GM19468 (cell line): ENCODE measurements around the gene SEC62.
"Not testable (repeated sequence)": the region's sequence is repeated elsewhere in the genome, so short reads cannot be mapped to it uniquely, and the experiment has no call there.

ENCODE experiments used
- ATAC-seq: cut with Tn5 transposase; IDR thresholded peaks from one replicate; pipeline ENCODE4 v1.9.1; 2021; ENCODE audit warnings: mild to moderate bottlenecking, moderate library complexity, moderate number of reproducible peaks; ENCODE audit not compliant: unreplicated experiment; ENCODE audit errors: extremely low read depth

SEC62 gene

GRCh38 chr3:170012683-170013400 lies 46.2 kb downstream of the SEC62 start:
- ATAC-seq: no peak

- no peak for ATAC-seq
Observed at GRCh38 chr3:170016057-170016456, 49.5 kb downstream of the SEC62 start.

GRCh38 chr3:170019306-170019705 lies 52.7 kb downstream of the SEC62 start:
- not testable (repeated sequence) for ATAC-seq

DNA sequence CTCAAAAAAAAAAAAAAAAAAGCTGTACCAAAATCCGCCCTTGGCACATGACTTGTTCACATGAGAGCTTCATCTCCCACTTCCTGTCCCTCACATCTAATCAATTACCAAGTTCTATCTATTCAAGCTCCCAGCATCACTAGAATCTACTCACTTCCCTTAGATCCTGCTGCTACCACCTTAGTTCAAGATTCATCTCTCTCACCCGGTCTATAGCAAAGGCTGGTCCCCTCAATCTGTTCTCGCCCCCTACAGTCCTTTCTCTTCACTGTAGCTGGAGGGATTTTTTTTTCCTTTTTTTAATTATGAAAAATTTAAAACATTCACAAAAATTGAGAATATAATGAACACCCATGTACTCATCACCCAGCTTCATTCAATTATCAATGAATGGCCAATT lies 54.5 kb downstream of the SEC62 start:
- ATAC-seq: no peak

- ATAC-seq: no peak
Observed at GRCh38 chr3:170022336-170022735, 55.7 kb downstream of the SEC62 start.

DNA sequence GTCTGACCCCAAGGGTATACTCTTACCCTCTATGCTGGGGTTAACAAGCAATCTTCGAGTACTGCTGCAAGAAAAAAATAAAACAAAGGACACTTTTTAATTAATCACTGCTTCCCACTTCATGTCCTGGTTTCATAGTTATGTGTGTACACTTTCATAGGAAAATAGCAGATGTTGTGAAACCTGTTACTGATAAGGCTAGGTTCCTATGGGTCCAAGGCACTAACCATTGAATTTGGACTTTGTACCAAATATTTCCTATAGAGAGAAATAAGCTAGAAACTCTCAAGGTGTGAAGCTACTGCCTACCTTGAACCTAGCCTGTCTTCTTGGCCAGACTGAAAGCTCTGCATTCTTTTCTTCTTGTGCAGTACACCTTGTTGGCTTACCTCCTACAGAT lies 56.6 kb downstream of the SEC62 start:
- no peak for ATAC-seq

- no peak for ATAC-seq
Observed at GRCh38 chr3:170024581-170024980, 58.0 kb downstream of the SEC62 start.

DNA sequence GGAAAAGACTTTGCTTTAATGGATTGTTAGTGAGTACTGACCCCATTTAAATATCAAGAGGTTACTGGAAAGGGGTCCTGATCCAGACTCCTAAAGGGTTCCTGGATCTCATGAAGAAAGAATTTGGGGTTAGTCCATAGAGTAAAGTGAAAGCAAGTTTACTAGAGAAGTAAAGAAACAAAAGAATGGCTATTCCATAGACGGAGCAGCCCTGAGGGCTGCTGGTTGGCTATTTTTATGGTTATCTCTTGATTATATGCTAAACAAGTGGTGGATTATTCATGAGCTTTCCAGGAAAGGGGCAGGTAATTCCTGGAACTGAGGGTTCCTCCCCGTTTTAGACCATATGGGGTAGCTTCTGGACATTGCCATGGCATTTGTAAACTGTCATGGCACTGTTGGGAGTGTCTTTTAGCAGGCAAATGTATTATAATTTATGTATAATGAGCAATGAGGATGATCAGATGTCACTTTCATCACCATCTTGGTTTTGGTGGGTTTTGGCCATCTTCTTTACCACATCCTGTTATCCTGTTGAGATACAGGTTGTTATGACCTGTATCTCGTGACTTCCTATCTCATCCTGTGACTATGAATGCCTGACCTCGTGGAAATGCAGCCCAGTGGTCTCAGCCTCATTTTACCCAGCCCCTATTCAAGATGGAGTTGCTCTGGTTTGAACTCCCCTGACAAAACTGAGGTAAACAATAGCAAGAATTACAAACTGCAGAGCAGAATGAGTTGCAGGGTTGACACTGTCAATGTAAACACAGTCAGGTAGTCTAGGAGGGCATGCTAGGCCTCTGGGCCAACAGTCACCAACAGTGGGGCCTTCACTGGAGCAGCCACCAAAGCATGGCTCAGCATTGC lies 60.9 kb downstream of the SEC62 start:
- no peak for ATAC-seq

DNA sequence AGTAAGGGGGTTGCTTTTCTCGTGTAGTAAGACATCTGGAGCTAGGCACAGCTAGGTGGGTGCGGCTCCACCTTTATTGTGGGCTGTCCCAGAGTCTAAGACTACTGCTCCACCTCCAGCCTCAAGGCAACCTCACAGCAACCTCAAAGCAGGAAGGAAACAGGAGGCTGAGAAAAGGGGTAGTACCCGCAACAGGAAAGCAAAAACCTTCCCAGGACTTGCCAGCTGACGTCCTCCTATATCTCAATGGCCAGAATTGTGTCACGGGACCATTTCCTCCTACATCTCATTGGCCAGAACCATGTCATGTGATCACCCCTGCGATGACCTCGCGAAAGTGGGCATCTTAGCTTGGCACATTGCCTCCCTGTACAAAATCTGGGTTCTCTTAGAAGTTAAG lies 66.9 kb downstream of the SEC62 start:
- ATAC-seq: no peak

GRCh38 chr3:170037463-170038433 lies 71.1 kb downstream of the SEC62 start, which contains the start of gene GPR160:
GPR160 (plus strand) TSS chr3:170037995; CDS start chr3:170083973, 45,978 bp downstream.
- peak; percentile 75 for ATAC-seq

DNA sequence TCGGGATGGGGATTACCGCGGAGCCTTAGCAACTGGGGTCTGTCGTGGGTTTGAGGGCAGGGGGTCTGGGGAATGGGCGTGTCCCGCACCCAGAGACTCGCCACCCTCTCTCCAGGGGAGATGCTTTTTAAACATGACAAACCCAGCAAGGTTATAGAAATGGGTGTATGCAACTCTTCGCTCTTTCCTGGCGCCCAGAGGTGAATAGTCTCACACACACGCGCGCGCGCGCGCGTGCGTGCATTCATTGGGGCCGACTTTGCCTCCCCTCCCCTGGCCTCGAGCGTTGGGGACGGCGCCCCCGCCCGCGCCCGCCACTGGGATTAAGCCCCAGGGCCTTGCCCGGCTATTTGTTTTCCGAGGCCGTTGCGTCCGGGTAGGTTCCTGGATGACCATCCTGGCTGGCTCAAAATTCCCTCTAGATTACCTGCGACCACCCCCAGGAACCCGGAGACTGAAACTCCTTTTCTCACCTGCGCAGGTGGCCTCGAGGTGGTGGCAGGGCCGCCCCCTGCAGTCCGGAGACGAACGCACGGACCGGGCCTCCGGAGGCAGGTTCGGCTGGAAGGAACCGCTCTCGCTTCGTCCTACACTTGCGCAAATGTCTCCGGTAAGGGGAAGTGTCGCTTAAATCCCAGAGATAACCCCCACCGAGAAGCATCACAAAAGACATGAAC lies 72.0 kb downstream of the SEC62 start:
- ATAC-seq: no peak

DNA sequence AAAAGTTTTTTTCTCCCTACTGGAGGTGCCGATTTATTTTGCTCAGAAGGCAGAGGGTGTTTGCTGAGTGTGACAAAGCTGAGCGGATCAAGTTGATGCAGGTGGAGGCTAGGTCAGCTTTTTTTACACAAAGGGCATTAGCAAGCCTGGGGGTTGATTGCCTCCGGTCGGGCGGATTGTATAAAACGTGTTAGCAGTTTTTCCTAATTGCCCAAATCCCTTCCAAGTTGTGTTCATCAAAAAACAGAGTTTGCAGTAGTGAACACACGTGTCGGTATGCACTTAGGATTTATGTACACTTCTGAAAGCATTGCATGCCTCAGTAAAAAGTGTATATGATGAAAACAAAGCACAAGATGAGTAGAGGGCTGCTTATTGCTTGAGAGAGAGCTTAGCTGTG lies 73.8 kb downstream of the SEC62 start:
- ATAC-seq: no peak

- ATAC-seq: no peak
Observed at GRCh38 chr3:170043506-170043905, 76.9 kb downstream of the SEC62 start.

DNA sequence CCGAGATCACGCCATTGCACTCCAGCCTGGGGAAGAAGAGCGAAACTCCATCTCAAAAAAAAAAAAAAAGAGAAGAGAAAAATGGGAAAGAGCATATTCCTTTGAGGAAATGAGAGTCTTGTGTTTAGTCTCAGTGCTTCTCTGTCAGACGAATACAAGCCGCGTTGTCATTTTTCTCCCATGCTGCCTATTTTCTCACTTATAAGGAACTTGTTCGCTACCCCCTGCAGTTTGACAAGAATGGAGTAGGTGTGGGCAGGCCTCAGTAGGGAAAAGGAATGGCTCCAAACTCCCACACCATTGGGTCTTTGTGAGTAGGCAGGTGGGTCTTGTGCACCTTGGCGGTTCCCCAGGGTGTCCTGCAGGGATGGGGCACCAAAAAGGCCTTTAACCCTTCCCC lies 77.7 kb downstream of the SEC62 start:
- ATAC-seq: no peak

DNA sequence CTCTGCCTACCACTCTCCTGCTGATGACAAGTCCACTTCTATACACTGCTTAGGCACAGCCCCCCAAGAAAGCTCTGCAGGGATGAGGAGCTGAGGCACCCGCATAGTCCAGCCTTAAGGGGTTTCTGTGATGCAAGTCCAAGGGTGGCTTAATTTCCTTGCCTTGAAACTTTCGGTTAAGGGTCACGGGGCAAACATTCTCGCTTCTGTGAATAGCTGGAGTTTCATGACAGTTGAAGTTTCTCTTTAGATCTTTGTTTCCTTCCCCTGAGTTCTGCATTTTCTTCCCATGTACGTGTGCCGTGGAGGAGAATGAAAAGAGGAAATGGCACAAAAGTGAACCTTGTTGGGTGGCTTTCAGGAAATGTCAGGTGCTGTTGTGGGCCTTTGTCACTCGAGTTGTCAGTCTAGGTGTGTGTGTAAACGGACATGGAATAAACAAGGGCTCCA lies 78.2 kb downstream of the SEC62 start:
- peak; percentile 89 for ATAC-seq

- ATAC-seq: no peak
Observed at GRCh38 chr3:170046269-170047132, 79.9 kb downstream of the SEC62 start.

DNA sequence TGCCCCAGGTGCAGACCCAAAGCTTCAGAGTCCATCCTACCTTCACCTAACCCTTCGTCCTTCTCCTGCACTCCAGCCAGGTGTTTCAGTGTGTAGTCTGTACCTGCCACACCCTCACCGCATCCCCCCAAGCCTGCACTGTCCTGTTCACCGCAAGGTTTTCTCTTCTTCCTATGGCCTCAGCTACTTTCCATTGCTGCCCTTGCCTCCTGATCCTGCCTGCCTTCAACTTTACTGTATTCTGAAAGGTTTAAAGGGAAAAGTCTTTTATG lies 80.5 kb downstream of the SEC62 start:
- ATAC-seq: no peak
